IMR-90 (cell line): Measurements from ENCODE around the gene CHST3. TPM values are rescaled to one million over a fixed set of nuclear protein-coding genes. Genes with fewer than 3 reads are reported as not detected.

Source experiments
- ATAC-seq: fragments of 200-7000 bp; cut with Tn5 transposase; 2 replicates; pipeline ENCODE4 v1.9.1; 2020; ENCODE audit warnings: low read depth, mild to moderate bottlenecking, moderate library complexity
- BruUV-seq: library from RNA; stranded (reverse); fragments of 400-500 nt; replicated peaks from 2 replicates; lab custom pipeline; 2021; lab: Mats Ljungman, UMichigan
- CTCF ChIA-PET: fragments of 300-600 bp; formaldehyde crosslinking; extraction: SDS; loops from one replicate; lab custom pipeline; 2021; ENCODE audit warnings: antibody characterized with exemption; lab: Yijun Ruan, JAX
- POLR2A ChIA-PET: fragments of 300-600 bp; sonication (Branson Sonifier 250); formaldehyde crosslinking; loops from one replicate; lab custom pipeline; 2022; ENCODE audit warnings: antibody characterized with exemption; ENCODE audit not compliant: unreplicated experiment; lab: Charles Lee
- DNase-seq: peaks from one replicate; pipeline ENCODE4 v3.0.0; 2013
- H2AFZ ChIP-seq: replicated peaks from 2 replicates; pipeline ENCODE3; 2013; ENCODE audit warnings: low read length, mild to moderate bottlenecking; ENCODE audit not compliant: poor library complexity
- H2AK5ac ChIP-seq: 2 replicates; pipeline ENCODE4 v1.6.1; 2013; ENCODE audit warnings: low read depth, low read length, inconsistent platforms
- H2AK9ac ChIP-seq: replicated peaks from 2 replicates; pipeline ENCODE3; 2013; ENCODE audit warnings: mild to moderate bottlenecking, low read depth, low read length, moderate library complexity; ENCODE audit not compliant: poor library complexity
- H2BK120ac ChIP-seq: 2 replicates; pipeline ENCODE4 v1.6.1; 2013; ENCODE audit warnings: low read depth, low read length, inconsistent platforms
- H2BK15ac ChIP-seq: 3 replicates; pipeline ENCODE4 v1.6.1; 2013; ENCODE audit warnings: low read depth, low read length, inconsistent platforms
- H2BK20ac ChIP-seq: 2 replicates; pipeline ENCODE4 v1.6.1; 2013; ENCODE audit warnings: low read depth, mild to moderate bottlenecking, inconsistent platforms, low read length, moderate library complexity
- H2BK5ac ChIP-seq: 2 replicates; pipeline ENCODE4 v1.6.1; 2013; ENCODE audit warnings: mild to moderate bottlenecking, low read depth, low read length, inconsistent platforms; ENCODE audit not compliant: poor library complexity, severe bottlenecking
- H3K14ac ChIP-seq: replicated peaks from 2 replicates; pipeline ENCODE4 v1.6.1; 2013; ENCODE audit warnings: low read depth, low read length, inconsistent platforms
- H3K18ac ChIP-seq: 2 replicates; pipeline ENCODE4 v1.6.1; 2013; ENCODE audit warnings: low read depth, low read length, control low read depth
- H3K23ac ChIP-seq: 2 replicates; pipeline ENCODE4 v1.6.1; 2013; ENCODE audit warnings: low read depth, low read length, inconsistent platforms
- H3K27ac ChIP-seq: 2 replicates; pipeline ENCODE4 v1.5.1; 2013; ENCODE audit warnings: mild to moderate bottlenecking, control low read depth, low read length; ENCODE audit not compliant: insufficient read depth
- H3K27me3 ChIP-seq: 2 replicates; pipeline ENCODE4 v1.6.1; 2013; ENCODE audit warnings: low read length; ENCODE audit not compliant: control insufficient read depth, insufficient read depth
- H3K36me3 ChIP-seq: 2 replicates; pipeline ENCODE4 v1.6.1; 2013; ENCODE audit warnings: low read length, mixed read lengths; ENCODE audit not compliant: control insufficient read depth, insufficient read depth
- H3K4ac ChIP-seq: 2 replicates; pipeline ENCODE4 v1.6.1; 2013; ENCODE audit warnings: low read depth, low read length, inconsistent platforms
- H3K4me1 ChIP-seq: 2 replicates; pipeline ENCODE4 v1.6.1; 2013; ENCODE audit warnings: low read length, mixed read lengths; ENCODE audit not compliant: control insufficient read depth, insufficient read depth
- H3K4me2 ChIP-seq: 2 replicates; pipeline ENCODE4 v1.6.1; 2013; ENCODE audit warnings: low read depth, mild to moderate bottlenecking, control low read depth, low read length, moderate library complexity
- H3K4me3 ChIP-seq: 2 replicates; pipeline ENCODE4 v1.5.1; 2013; ENCODE audit warnings: low read depth, mild to moderate bottlenecking, control low read depth, low read length, moderate library complexity; ENCODE audit not compliant: insufficient read depth
- H3K56ac ChIP-seq: 2 replicates; pipeline ENCODE4 v1.6.1; 2013; ENCODE audit warnings: low read length, inconsistent platforms; ENCODE audit not compliant: insufficient read depth; ENCODE audit errors: extremely low read depth
- H3K79me1 ChIP-seq, 2 experiments: 2 replicates each; pipeline ENCODE4 v1.6.1; 2013; ENCODE audit warnings: low read length in 2 of 2, inconsistent platforms in 1 of 2, low read depth in 1 of 2
- H3K9ac ChIP-seq: 2 replicates; pipeline ENCODE4 v1.6.1; 2013; ENCODE audit warnings: low read depth, low read length, control low read depth
- H3K9me1 ChIP-seq: 2 replicates; pipeline ENCODE4 v1.6.1; 2013; ENCODE audit warnings: low read length, inconsistent platforms; ENCODE audit not compliant: insufficient read depth
- H3K9me3 ChIP-seq: 2 replicates; pipeline ENCODE4 v1.6.1; 2013; ENCODE audit warnings: low read length; ENCODE audit not compliant: control insufficient read depth, insufficient read depth
- H4K20me1 ChIP-seq: 2 replicates; pipeline ENCODE4 v1.6.1; 2013; ENCODE audit warnings: low read length, inconsistent platforms; ENCODE audit not compliant: insufficient read depth
- H4K5ac ChIP-seq: 2 replicates; pipeline ENCODE4 v1.6.1; 2013; ENCODE audit warnings: mild to moderate bottlenecking, low read depth, low read length, control low read depth
- H4K8ac ChIP-seq, 2 experiments: 2 replicates each; pipeline ENCODE4 v1.6.1; 2013; ENCODE audit warnings: low read depth in 2 of 2, low read length in 2 of 2, control low read depth in 1 of 2, inconsistent platforms in 1 of 2
- H4K91ac ChIP-seq: 2 replicates; pipeline ENCODE4 v1.6.1; 2013; ENCODE audit warnings: low read depth, low read length, inconsistent platforms; ENCODE audit not compliant: insufficient read depth
- CEBPB ChIP-seq: IDR thresholded peaks from 2 replicates; pipeline ENCODE4 v1.6.1; 2012; ENCODE audit warnings: low read depth, low read length, improper control_type of control experiment
- CHD1 ChIP-seq: IDR thresholded peaks from 2 replicates; pipeline ENCODE4 v1.6.1; 2012; ENCODE audit warnings: low read depth, low read length, improper control_type of control experiment
- CTCF ChIP-seq: conservative IDR thresholded peaks from 2 replicates; pipeline ENCODE4 v1.5.1; 2012; ENCODE audit warnings: mild to moderate bottlenecking, low read depth, low read length, improper control_type of control experiment
- FOS ChIP-seq: fragments of 150-350 bp; IDR thresholded peaks from 2 replicates; pipeline ENCODE4 v1.6.1; 2016; ENCODE audit warnings: low read depth, low read length
- WGBS, 2 experiments: methylation state at CpG; one replicate each; pipeline versions ENCODE4 v1.1.5 to v1.1.7; 2013; ENCODE audit warnings: missing lambda C conversion rate in 2 of 2; ENCODE audit not compliant: insufficient read length in 1 of 2; ENCODE audit errors: extremely low coverage in 2 of 2; 5-methylcytosine and 5-hydroxymethylcytosine counted together
- dilution Hi-C: fragments of 300-500 bp; cut with HindIII; formaldehyde crosslinking; loops from one replicate; pipeline ENCODE4 v1.14.3; 2018; ENCODE audit warnings: low sequenced_read_pairs; ENCODE audit not compliant: unreplicated experiment
- in situ Hi-C: fragments of 300-500 bp; cut with MboI; formaldehyde crosslinking; loops from 3 replicates; pipeline ENCODE4 v1.14.3; 2019; ENCODE audit warnings: low sequenced_read_pairs, inconsistent platforms, mixed read lengths
- intact Hi-C: fragments of 100-400 bp; cut with micrococcal nuclease; formaldehyde crosslinking; loops from 2 replicates; pipeline ENCODE4 v1.10.0; 2022
- polyA plus RNA-seq, 3 experiments: library from polyadenylated mRNA; depleted of rRNA; stranded (reverse); fragments of >200 nt; gene quantifications; 2 replicates each; pipeline ENCODE4 v1.2.3, GENCODE V29; 2012; ENCODE audit warnings: low replicate concordance in 1 of 3
- total RNA-seq: library from RNA; depleted of rRNA; stranded (reverse); fragments of >200 nt; gene quantifications from 2 replicates; pipeline ENCODE4 v1.2.3, GENCODE V29; 2012

CHST3 gene
- total and polyA plus RNA-seq, 2 of the 4 experiments (the other 2 are of a cell fraction), result 8.6 to 9.0 TPM

GRCh38 chr10:71924771-71925170 is 39.4 kb upstream of the CHST3 start:
- in situ Hi-C loops, result no loop called here
- no peak for DNase-seq

More at GRCh38 chr10:71924771-71925170, 39.4 kb upstream of the CHST3 start:
- no peak for ATAC-seq
- Histone ChIP-seq H3K23ac (no peak overlapping the region), H3K4ac (no peak overlapping the region), H3K9me1 (peaks cover 16% of the 10 kb centered on the region), H3K9ac (no peak overlapping the region), H2BK15ac (no peak overlapping the region), H3K14ac (no peak overlapping the region), H4K8ac (no peak overlapping the region), H3K9me3 (no peaks in the 10 kb centered on the region), H3K79me1 (no peaks in the 10 kb centered on the region), H2AFZ (no peak overlapping the region), H3K27me3 (peaks cover 12% of the 10 kb centered on the region), H2BK20ac (no peak overlapping the region), H3K18ac (no peak overlapping the region), H2BK120ac (no peak overlapping the region), H2AK5ac (no peak overlapping the region), H2BK5ac (no peak overlapping the region), H3K36me3 (no peaks in the 10 kb centered on the region), H2AK9ac (no peak overlapping the region), H4K91ac (no peak overlapping the region), H3K4me1 (peaks cover 22% of the 10 kb centered on the region), H3K4me3 (no peak overlapping the region), H3K4me2 (no peak overlapping the region), H4K20me1 (no peaks in the 10 kb centered on the region; the same call in 1 of the 2 replicates), H4K5ac (no peak overlapping the region), H3K56ac (no peak overlapping the region), H3K27ac (no peak overlapping the region)
- intact Hi-C loops (no loop called here), dilution Hi-C loops (no loop called here)
- CTCF ChIA-PET, result interaction anchor here (0.6 kb wide), 1 partner anchor 13 kb away, joined by 3 read pairs; no protein-coding TSS in a partner anchor
- POLR2A ChIA-PET, result no interaction called here
- WGBS, 2 experiments, result no CpG with 5 or more reads among the region's 3 CpGs
- no peak for TF ChIP-seq CEBPB
- TF ChIP-seq FOS, result no peak
- no peak for TF ChIP-seq CHD1
- no peak for TF ChIP-seq CTCF
- BruUV-seq, result no TSS peak
